GM13977 (cell line): Measurements from ENCODE around the gene PRKACA.

ENCODE experiments used
- DNase-seq: peaks from one replicate; pipeline ENCODE4 v3.0.0; 2012; ENCODE audit warnings: low spot score
- in situ Hi-C: fragments of 300-500 bp; cut with MboI; formaldehyde crosslinking; loops from one replicate; pipeline ENCODE4 v1.12.0; 2022; ENCODE audit warnings: low sequenced_read_pairs, low pct_unique_long_range_greater_than_20kb, mixed read lengths, inconsistent platforms; ENCODE audit not compliant: unreplicated experiment
- TF ChIP-seq, protein P1 (sequence below): IDR thresholded peaks from 2 replicates; pipeline ENCODE4 v1.5.1; 2012; ENCODE audit warnings: mild to moderate bottlenecking, control low read depth; ENCODE audit not compliant: insufficient read depth; ENCODE audit errors: extremely low read depth, missing control alignments

Gene PRKACA

DNA sequence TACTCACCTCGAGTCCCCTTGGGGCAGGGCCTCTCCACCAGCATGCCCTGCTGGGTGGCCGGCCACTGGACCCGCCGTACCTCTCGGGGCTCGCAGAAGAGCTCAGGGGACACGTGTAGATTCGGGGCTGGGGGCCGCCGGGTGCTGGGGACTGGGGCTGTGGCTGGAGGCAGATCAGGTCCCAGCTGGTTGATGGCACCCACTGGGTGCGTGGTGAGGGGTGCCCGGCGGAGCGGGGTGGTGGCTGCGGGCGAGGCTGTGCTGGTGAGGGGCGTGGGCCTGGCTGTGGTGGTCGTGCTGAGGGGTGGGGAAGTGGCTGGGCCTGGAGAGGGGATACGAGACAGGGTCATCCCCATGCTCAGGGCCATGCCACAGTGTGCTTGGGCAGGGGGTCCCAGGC lies 43.7 kb upstream of the PRKACA start:
- TF ChIP-seq, protein P1, sequence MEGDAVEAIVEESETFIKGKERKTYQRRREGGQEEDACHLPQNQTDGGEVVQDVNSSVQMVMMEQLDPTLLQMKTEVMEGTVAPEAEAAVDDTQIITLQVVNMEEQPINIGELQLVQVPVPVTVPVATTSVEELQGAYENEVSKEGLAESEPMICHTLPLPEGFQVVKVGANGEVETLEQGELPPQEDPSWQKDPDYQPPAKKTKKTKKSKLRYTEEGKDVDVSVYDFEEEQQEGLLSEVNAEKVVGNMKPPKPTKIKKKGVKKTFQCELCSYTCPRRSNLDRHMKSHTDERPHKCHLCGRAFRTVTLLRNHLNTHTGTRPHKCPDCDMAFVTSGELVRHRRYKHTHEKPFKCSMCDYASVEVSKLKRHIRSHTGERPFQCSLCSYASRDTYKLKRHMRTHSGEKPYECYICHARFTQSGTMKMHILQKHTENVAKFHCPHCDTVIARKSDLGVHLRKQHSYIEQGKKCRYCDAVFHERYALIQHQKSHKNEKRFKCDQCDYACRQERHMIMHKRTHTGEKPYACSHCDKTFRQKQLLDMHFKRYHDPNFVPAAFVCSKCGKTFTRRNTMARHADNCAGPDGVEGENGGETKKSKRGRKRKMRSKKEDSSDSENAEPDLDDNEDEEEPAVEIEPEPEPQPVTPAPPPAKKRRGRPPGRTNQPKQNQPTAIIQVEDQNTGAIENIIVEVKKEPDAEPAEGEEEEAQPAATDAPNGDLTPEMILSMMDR = no peak
- no peak for DNase-seq
- in situ Hi-C loops = no loop called here

DNA sequence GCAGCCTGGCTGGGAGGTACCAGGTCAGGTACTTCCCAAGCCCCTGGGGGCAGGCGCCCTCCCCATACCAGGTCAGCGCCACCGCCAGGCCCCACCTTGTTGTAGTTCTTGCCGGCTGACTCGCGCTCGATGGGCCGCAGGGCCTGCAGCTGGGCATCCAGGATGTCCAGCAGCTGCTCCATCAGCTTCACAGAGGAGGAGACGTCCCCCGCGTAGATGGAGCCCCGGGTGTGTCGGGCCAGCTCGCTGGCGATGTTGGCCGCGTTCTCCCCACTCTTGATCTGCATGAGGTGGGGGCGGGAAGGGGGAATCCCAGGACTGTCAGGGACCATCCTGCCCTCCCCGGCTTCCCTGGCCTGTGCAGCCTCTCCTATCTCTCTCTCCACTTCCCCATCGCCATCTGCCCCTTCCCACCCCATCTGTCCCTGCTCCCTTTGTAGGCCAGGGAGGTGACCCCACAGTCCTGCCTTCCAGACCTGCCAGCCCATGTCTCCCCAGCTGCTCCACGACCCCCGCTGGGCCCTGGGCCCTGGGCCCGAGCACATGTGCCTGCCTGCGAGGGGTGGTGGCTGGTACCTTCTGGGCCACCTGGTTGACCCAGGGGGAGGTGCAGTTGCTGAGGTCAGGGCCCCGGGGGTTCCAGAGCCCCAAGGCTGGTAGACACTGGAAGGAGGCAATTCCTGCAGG lies 42.6 kb upstream of the PRKACA start:
- TF ChIP-seq, protein P1 = no peak
- DNase-seq = no peak
- in situ Hi-C loops = no loop called here

DNA sequence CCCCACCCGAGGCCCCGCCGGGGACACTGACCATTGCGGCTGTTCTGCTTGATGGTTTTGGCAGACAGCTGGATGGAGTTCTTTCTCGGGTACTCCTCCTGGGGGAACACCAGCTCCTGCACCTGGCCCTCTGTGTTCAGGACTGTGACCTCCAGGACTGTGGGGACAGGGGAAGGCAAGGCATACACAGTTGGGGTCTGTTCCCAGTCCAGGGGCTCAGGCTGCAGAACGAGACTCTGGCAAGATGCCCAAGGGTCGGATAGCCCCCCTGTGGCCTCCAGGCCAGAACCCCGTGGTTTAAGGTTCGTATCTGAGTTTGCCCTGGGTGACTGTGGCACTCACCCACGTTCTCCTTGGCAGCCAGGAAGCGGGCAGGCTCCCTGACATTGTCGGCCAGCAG lies 41.5 kb upstream of the PRKACA start:
- DNase-seq = no peak
- TF ChIP-seq, protein P1 = no peak
- in situ Hi-C loops = no loop called here

DNA sequence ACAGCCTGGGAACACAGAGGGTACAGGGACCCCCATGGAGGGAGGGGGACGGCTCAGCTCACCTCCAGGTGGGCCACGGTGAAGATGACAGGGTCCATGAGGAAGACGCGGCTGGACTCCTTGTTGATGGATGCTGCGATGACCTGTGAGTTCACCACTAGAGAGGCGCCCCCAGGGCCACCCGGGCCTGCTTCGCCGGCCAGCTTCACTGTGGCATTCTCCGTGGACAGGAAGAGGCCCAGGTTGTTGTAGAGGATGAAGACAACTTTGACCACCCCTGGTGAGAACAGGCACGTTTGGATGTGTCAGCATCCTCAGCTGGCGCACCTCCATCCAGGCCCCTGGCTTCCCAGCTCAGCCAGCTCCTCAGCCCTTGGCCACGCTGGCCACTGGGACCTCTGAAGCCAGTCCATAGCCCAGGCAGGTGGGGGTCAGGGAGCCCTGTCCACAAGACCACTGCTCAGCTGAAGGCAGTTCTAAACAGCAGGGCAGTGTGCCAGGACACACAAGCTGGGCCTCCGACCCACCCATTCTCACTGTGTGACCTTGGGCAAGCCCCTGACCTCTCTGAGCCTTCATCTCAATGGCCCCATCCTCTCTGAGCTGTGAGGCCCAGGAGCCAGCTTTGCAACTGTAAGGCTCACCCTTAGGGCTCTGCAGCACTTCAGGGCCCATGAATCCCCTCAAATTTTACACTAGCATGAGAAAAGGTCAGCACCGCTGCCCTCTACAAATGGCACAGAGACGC lies 40.9 kb upstream of the PRKACA start:
- DNase-seq = no peak
- in situ Hi-C loops = no loop called here
- TF ChIP-seq, protein P1 = no peak

DNA sequence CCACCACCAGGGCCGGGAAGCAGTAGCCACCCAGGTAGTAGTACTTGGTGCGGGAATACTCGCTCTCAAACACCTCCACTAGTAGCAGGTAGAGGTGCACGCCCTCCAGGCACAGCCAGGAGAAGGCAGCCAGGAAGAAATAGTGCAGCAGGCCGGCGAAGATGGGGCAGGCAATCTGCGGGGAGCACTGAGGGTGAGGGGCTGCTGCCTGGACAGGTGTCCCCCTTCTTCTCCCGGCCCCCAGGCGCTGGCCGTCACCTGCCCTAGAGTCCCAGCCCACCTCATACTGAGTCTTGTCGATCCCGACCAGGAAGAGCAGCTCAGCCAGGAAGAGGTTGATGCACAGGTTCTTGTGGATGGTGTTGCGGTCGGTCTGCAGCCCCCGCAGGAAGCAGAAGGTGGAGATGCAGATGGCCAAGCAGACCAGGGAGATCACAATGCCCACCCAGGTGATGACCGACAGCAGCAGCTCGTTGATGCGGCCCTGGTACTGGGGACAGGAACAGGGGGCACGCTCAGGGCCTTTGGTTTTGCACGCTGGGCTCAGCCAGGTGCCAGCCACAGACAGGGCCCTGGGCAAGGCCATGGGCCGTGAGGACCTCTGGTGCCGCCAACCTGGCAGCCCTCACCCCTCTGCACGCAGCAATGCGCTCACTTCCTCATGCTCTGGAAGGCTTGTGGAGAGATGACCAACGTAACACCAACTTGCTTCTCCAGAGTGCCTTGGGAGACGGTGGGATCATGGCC lies 39.6 kb upstream of the PRKACA start:
- DNase-seq = no peak
- TF ChIP-seq, protein P1 = no peak
- in situ Hi-C loops = no loop called here

DNA sequence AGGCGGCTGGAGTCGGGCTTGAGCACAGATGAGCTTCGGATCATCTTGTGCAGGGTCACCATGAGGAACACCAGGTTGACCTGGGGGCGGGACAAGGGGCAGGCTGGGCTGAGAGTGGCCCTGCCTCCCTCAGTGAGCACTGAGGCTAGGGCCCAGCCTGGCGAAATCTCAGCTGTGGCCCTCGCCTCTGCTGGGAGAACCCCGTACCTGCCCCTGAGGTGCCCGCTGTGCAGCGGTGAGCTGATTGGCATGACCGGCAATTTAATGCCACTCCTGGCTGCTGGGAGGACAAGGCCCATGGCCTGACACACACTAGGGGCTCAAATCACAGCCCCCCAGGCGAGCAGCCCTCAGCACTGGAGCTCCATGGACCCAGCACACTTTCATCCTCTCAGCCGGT lies 38.6 kb upstream of the PRKACA start:
- in situ Hi-C loops = no loop called here
- TF ChIP-seq, protein P1 = no peak
- DNase-seq = no peak
